Stimulated activated CD4-positive, alpha-beta T cell treated with anti-CD3 and anti-CD28 coated beads, Interleukin-15, amount 100 ng/mL, for 48 hours (primary cell): ENCODE measurements around the gene PFKFB4.
"Not testable (repeated sequence)": the region's sequence is repeated elsewhere in the genome, so short reads cannot be mapped to it uniquely, and the experiment has no call there.

ENCODE experiments used
- DNase-seq, 2 donors: peaks; one replicate each; pipeline ENCODE4 v3.0.0-alpha.2; 2020; ENCODE audit warnings: low read depth in 2 of 2

The PFKFB4 gene

GRCh38 chr3:48530701-48531100 is 25.9 kb downstream of the PFKFB4 start:
- DNase-seq, result not testable (repeated sequence)

GRCh38 chr3:48528754-48529153 is 27.8 kb downstream of the PFKFB4 start:
- DNase-seq, result no peak

- no peak for DNase-seq
These were observed 28.6 kb downstream of the PFKFB4 start for GRCh38 chr3:48528048-48528447.

DNA sequence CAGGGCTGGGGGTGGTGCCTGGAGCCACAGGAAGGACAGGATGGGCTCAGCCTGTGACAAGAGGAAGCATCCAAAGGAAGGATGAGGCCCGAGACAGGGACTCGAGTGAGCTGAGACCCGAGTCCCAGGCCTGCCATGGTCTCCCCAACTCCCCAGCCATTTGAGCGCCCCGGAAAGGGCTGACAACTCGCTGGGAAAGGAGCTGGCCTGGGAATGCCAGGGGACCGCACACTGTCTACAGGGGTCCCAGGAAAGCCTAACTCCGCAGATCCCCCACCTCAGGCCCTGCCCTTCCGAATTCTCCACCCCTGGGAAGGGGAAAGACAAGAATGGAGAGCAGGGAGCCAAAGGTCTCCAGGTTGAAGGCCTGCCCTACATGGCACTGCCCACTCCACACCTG is 31.6 kb downstream of the PFKFB4 start:
- DNase-seq, result no peak

DNA sequence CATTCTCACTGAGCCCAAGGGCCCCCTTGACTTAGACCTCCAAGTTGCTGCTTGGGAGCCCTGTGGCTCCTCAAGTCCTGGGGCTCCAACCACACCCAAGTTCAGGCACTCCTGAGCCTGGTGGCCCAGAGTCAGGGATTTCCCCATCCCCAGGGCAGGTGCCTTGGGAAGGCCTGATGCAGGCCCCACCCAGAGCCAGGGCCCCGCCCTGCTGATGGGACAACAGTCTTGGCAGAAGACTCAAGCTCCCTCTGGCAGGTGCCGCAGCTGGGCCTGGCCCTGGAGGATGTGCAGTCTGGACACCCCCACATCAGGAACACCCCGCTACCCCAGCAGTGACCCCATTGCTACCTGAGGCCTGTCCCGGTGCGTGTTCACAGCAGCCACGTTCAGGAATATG is 35.0 kb downstream of the PFKFB4 start:
- no peak for DNase-seq

- DNase-seq, result no peak
These were observed 37.3 kb downstream of the PFKFB4 start for GRCh38 chr3:48519277-48519643.

GRCh38 chr3:48518638-48519276 is 37.8 kb downstream of the PFKFB4 start:
- no peak for DNase-seq

DNA sequence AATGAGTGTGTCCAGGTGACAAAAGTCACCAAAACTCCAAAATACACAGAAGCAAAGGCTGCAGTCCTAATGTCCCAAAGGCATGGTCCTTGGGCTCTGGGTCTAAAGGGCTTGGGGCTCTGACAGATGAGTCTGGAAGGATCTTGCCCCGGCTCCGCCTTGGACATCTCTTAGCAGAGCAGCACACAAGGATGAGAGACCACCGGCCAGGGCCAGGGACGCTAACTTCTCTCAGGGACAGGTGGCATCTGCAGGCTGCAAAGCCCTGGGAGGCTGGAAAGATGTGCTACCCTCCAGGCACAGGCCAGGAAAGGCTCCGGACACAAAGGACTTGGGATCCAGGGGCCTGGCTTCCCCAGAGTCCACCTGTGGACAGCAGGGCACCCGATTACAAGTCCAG is 38.5 kb downstream of the PFKFB4 start:
- no peak for DNase-seq

DNA sequence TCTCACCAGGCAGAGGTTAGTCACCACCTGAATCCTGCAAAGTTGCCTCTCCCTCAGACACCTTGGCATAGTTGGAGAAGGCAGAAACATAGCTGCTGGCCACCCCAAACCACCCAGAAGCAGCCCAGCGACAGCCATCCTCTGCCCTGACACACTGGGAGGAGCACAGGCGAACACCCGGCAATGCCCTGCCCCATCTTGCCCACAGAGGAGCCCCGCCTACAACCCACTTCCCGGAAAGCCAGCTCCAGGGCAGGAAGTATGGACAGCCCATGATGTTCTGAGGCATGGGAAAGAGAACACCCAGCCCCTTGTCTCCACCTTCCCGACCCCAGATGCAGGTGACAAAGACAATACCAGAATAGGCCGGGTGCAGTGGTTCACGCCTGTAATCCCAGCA is 40.0 kb downstream of the PFKFB4 start:
- no peak for DNase-seq

DNA sequence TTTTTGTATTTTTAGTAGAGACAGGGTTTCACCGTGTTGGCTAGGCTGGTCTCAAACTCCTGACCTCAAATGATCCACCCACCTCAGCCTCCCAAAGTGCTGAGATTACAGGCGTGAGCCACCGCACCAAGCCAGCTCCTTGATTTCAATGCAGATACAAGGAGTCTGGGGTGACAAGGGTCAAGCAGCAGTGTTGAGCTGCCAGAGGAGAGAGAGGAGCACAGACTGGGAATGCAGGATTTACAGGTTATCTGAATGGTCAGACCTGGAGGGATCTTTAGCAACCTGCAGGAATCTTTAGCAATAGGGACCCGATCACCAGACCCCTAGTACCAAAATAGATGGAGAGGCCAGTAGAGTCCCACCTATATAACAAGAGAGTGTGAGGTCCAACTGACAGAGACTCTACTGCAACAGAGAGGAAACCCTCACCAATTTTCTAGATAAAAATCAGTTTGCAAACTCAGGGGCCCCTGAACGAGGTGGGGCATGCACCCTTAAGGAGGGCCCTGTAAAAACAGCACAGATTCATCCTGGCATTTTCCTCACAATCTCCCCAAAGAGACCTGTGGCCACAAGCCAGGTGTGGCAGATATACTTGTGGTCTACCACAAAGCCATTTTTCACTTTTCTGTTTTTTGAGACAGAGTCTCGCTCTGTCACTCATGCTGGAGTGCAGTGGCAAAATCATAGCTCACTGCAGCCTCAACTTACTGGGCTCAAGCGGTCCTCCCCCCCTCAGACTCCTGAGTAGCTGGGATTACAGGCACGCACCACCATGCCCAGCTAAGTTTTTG is 42.0 kb downstream of the PFKFB4 start:
- no peak for DNase-seq

DNA sequence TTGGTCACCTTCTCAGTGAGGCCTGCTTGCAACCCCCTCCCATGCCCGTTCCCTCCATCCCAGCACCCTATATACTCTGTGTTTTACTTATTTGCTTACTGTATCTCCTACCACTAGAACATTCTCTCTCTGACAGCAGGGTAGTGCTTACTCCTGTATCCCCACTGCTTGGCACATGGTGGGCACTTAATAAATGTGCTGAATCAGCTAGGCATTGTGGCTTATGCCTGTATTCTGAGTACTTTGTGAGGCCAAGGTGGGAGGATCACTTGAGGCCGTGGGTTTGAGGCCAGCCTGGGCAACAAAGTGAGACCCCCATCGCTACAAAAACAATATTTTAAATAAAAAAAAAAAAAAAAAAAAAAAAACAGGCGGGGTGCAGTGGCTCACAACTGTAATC is 45.1 kb downstream of the PFKFB4 start:
- DNase-seq, result no peak

DNA sequence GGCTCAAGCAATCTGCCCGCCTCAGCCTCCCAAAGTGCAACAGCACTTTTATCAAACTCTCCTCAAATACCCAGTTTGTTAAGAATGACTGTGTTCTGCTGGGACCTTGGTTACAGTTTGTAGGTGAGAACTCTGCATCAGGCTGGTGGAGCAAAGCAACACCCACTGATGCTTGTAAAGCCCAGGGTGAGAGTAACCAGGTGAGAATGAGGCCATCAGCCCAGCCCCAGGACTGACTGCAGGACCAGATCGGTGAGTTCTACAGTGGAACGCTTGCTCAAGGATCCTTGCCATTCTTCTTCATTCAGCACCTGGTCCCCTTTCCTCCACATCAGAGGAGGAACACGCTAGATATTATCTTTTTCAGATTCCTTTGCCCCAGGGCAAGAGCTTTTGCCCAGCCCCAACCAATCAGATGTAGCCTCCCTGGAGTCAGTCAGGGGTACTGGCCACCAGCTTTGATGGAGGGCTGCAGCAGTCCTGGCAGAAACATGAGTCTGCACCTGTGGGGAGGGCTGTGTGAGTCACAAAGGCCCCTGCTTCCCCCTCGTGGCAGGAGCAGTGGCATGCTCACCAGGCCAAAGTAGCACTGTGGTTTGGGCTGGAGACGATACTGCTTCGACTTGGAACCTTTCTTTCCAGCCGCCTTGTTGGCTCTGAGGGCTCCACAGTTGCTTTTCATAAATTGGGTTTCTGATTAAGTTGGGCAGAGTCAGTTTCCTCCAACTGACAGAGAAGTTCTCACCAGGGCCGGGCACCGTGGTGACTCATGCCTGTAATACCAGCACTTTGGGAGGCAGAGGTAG is 49.1 kb downstream of the PFKFB4 start:
- DNase-seq, result peak; percentile 44 to 47

- DNase-seq, result no peak
These were observed 50.6 kb downstream of the PFKFB4 start for GRCh38 chr3:48505968-48506504.

DNA sequence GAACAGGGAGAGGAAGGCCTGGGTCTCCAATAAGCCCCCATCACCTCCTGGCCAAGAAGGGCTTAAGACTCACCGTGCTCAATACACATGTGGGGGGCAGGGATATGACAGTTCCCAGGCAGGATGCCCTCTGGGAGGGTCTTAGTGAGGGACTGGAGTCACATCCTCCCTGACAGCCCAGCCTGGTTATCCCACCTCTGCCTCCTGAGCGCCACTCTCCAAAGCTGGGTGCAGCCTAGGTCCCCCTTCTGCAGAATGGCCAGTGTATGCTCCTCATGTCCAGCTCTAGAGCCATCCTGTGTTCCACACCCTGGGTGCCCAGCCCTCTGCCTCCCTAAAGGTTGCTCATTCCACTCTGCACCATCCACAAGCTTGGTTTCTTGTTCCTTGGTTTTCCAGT is 51.5 kb downstream of the PFKFB4 start:
- no peak for DNase-seq

- DNase-seq, result peak; percentile 31 to 40
These were observed 52.3 kb downstream of the PFKFB4 start, which contains the start of gene SHISA5 for GRCh38 chr3:48504051-48504946. TSS of gene SHISA5 (minus strand) at chr3:48504174. CDS start at chr3:48504094, 80 bp downstream.

DNA sequence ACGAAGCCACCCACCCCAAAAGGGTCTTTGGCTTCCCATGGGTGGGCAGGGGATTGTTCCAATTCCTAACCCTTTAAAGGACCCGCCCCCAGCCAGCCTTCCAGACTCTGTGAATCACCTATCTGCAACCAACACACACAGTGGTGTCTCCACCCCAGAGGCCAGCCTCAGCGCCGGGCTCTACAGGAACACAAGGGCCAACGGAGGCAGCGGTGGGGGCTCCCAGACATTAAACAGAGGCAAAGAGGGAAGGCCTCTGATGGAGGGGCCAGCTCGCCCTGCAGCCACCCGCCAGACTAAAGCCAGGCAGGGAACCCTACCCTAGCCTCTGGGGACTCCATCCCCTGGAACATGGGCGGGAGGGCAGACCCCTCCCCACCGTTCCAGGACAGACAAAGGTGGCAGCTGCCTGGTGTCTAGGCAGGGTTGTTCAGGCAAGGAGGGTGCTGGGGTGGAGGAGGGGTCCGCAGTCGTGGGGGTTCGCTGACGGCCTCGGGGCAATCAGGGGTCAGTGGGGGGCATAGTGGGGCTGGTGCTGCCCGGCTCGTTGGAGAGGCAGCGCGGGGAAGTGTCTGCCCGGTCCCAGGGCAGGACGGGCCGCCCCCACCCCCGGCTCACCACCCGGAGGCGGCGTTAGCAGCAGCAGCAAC is 53.1 kb downstream of the PFKFB4 start:
- no peak for DNase-seq

DNA sequence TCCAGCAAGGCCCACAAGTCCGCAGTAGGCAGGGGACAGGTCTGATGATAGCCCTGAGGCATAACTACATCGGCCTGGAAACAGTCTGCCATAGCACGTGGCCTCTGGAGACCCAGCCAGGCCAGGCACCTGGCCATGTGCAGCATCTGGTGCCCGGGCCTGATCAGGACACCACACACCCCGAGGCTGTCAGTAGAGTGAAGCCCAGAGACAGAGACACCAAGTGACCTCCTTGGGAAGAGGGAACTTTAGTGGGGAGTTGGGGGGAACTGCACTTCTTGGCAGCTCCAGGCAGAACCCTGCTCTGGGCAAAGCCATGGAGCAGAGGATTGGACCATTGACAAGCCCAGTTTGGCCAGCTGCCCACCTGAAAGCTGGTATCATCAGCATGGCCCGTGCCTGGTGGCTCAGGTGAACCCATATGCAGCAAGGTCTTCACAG is 53.9 kb downstream of the PFKFB4 start:
- no peak for DNase-seq

- DNase-seq, result no peak
These were observed 54.5 kb downstream of the PFKFB4 start for GRCh38 chr3:48502121-48502520.

DNA sequence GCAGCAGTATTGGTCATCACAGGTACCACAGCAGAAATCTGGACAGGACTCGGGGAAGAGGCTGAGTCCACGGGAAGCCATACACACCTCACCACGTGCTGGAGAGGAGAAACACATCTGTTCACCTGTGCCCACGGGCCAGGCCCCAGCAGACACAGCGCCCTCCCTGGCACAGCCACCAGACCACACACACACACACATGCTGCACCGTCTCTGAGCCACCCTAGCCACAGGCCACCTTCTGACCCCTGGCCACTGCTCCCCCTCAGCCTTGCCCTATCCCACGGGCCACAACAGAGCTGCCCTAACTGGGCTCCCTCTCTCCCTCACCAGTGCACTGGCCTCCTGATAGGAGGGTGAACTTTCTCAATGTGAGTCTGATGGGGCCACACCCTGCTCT is 55.4 kb downstream of the PFKFB4 start:
- no peak for DNase-seq

DNA sequence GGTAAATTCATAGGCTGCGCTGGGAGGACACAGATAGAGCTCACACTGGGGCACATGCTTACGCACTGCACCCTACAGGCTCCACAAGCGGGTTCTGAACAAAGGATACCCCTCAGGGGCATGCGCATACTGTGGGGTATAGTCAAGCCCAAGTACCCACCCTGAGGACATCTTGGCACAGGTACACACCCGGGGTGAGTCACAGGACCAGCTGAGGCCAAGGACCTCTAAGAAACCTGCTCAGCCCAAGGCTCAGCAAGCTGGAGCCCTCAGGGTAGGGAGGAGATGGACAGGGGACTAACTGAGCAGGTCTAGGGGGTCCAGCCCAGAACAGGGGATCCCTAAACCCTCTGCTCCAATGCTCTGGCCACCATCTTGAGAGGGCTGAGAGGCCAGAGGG is 55.9 kb downstream of the PFKFB4 start:
- no peak for DNase-seq

- no peak for DNase-seq
These were observed 63.5 kb downstream of the PFKFB4 start for GRCh38 chr3:48493203-48493501.
